Stimulated activated naive CD4-positive, alpha-beta T cell treated with Interleukin-2 at 50 U/mL for 16 hours (primary cell): ENCODE data around the gene SYNE2.
"Not testable (repeated sequence)": the region's sequence is repeated elsewhere in the genome, so short reads cannot be mapped to it uniquely, and the experiment has no call there.

Experiments used
- DNase-seq: peaks from one replicate; lab custom pipeline; 2025; lab: John Stamatoyannopoulos, UW

The SYNE2 gene

DNA sequence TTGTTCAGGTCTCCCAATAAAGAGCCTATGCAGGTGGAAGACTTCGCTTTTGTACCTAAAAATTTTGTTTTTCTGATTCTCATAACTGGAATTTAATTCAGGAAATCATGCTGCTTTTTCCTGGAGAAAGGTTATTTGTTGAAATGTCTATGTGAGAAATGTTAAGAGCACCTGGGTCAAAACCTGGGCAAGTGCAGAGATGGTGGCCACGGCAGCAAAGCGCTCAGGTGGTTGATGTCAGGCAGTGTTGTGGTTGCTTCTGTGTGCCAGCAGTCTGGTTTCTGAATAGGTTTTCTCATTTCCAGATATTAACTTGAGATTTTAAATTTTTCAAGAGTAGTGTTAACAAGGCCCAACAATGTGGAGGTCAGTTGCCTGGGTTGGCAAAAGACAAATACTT is 345.2 kb downstream of the SYNE2 start:
- no peak for DNase-seq

DNA sequence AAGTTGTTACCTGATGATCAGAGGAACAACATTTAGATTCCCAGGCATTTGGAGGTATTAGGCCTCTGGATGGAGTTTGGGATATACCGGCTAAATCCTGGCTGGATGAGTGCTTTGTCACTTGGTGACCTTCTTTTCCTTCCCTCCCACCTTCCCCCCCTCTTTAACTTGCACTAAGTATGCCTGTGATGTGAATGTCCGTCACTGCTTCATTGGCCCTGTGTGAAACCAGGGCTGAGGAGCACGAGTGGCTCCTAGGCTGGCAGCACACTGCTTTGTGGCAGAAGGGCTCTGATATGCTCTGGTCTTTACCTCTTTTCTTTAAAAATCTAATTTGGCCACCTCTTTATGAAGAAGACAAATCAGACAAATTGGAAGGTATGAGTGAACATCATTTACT is 345.7 kb downstream of the SYNE2 start:
- DNase-seq, result no peak

DNA sequence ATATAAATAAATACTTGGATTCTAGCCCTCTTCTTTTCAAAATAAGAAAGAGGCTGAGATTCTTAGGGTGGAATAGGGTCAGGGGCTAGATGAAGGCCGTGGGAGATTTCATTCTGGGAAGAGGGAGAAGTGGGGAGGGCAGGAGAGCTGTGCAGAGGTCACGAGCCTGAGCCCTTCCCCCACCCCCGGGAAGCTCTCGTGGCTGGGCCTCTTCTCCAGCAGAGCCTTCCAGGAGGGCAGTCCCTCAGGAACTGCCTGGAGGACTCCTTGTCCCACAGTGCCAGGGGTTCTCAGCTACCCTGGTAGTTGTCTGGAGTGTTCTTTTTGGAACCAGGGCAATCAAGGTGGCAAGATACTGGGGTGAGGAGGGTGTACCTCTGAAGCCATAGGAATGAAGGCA is 347.4 kb downstream of the SYNE2 start:
- no peak for DNase-seq

DNA sequence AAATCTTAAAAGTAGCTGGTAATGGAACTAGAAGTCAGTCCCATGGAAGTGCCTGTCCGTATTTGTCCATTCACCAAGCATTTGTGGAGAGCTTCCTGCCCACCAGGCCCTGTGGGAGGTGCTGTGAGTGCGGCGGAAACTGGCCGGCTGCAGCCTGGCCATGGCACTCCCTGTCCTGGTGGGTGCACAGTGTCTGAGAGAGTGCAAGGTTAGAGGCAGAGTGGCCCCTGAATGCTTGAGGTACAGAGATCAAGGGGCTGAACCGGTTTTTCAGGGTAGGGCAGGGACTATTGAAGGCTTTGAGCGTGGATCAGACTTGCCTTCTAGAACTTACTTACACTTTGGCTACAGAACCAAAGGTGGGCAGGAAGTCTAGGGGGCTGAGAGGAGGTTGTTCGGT is 348.5 kb downstream of the SYNE2 start:
- DNase-seq, result no peak

DNA sequence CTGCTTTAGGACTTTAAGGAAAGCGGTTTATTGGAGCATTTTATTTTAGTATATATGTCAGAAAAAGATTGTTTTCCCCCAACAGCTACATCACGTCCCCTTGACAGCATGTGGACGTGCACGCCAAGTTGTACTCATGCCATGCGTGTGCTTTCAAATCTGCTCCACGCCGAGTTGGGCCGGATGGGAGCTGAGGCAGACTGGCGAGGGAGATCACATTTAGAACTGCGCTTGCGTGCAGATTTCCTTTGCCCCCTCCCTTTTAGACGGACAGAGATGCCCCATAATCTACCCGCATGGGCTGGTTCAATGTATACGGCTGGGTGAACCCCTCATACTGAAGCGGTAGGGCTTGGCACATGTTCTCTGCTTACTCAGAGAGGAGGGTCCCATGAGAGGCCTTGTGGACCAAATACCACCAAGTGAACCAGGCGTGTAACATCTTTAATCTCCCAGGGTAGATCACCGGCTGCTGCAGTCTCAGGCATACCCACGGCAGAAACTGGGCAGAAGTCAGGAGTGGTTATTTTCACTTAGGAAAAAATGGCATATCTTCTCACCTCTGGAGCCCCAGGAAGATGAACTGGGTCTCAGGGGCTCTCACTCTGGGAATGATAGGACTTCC is 349.2 kb downstream of the SYNE2 start:
- no peak for DNase-seq

DNA sequence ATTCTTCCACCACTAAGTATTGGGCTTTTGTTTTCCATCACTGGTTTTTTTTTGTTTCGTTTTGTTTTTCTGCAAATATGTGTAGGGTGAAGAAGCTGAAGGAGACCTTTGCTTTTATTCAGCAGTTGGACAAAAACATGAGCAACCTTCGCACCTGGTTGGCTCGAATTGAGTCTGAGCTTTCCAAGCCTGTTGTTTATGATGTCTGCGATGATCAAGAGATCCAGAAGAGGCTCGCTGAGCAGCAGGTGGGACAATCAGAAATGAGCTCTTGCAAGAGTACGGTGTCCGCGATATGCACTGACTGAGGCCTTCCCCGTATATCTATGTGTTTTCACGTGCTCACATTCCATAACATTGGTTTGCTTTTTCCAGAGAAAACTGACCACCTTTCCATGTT is 349.9 kb downstream of the SYNE2 start:
- DNase-seq, result no peak

DNA sequence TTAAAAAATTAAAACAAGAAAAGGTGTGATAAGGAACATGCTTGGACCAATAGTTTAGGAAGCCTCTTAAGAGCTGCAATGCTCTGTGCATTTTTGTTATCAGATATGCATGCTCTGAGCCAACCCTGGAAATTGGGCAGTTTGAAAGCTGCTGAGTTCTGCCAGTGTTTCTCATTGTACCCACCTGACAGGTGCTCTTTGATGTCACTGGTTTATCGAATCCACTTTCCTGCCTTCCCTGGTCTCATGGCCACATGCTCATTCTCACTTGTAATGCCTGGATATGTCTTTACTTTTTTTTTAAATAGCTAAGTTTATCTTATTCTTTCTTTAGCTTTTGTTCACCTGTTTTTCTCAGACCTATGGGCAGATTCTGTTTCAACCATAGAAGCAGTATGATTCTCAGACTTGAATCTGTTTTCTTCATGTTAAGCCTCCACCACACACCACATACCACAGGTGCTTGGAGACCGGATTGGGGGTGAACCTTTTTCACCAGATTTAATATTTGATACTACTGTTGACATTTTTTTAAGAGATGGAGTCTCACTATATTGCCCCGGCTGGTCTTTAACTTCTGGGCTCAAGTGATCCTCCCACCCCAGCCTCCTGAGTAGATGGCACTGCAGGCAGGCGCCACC is 350.7 kb downstream of the SYNE2 start:
- no peak for DNase-seq

DNA sequence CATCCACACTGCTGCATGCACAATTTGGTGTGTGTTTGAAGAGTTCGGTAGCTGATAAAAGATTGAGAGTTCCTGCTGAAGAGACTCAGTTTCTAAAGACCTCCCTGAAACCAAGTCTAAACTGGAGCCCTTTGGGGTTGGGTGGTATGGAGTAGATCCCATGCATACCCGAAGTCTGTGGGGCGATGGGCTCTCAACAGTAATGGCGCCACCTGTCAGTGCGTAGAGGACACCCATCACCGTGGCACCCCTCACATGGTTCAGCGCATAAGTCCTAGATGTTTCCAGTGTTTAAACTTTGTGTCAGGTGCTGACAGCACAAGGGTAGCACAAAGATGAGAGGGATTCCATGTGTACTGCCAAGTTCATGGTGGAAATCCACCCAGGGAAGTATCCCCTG is 355.5 kb downstream of the SYNE2 start:
- DNase-seq, result no peak

DNA sequence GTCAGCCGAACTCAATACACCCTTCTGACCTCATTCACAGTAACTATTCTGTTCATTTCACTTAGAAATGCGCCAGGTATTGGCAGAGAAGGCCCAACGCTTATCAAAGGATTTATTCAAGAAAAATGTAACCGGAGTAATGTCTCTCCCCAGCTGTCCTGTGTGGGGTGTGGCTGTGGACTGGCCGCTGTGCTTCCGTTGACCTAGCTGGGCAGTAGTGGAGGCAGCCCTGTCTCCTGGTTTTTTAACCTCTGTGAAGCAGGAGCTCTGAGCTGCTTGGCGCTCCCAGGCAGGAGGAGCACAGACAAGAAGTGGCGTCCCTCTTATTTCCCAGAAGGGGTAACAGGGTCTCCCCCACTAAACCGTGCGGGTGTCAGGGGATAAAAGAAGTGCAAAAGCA is 356.2 kb downstream of the SYNE2 start:
- no peak for DNase-seq

DNA sequence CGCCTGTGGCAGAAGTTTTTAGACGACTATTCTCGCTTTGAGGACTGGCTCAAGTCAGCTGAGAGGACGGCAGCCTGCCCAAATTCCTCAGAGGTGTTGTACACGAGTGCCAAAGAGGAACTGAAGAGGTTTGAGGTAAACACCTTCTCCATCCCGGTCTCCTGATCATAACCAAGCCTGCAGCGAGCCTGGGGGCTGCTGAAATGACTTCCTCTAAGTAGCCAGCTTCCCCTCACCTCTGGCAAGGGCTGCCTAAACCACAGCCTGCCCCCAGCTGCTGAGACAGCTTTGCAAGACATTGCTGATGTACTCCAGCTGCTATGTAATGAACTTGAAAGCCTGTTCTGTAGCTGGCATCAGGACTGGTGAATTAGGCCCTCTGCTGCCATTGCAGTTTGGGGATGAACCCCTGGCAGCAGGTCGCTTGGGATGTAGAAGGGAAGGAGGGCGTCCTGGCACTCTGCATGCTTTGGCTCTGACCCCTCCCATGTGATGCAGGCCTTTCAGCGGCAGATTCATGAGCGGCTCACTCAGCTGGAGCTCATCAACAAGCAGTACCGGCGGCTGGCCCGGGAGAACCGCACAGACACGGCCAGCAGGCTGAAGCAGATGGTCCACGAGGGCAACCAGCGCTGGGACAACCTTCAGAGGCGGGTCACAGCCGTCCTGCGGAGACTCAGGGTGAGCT is 356.8 kb downstream of the SYNE2 start:
- DNase-seq, result no peak

DNA sequence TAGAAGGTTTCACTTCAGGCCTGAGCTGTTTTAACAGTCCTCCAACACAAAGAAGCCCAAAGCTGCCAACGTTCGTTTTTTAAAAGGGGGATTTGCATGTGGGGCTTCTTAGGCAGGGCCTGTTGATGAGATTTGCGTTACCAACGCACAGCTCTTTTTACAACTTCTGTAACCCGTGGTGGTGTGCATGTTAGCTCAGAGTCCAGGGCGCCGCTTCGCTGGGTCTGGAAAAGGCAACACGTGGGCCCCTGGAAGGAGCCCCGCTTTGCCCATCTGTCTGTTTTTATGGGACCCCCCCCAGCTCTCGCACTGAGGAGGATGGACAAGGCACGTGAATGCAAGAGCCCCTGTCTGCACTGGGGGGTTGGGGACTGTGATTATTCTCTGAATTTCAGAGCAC is 357.4 kb downstream of the SYNE2 start:
- no peak for DNase-seq

DNA sequence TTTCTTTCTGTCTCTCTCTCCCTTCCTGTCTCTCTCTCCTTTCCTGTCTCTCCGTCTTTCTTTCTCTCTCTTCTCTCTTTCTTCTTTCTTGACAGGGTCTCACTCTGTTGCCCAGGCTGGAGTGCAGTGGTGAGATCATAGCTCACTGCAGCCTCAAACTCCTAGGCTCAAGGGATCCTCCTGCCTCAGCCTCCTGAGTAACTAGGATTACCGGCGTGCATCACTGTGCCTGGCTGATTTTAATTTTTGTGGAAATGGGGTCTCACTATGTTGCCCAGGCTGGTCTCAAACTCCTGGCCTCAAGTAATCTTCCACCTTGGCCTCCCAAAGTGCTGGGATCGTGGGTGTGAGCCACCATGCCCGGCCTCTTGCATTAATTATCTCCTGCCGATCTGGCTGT is 358.1 kb downstream of the SYNE2 start:
- not testable (repeated sequence) for DNase-seq

DNA sequence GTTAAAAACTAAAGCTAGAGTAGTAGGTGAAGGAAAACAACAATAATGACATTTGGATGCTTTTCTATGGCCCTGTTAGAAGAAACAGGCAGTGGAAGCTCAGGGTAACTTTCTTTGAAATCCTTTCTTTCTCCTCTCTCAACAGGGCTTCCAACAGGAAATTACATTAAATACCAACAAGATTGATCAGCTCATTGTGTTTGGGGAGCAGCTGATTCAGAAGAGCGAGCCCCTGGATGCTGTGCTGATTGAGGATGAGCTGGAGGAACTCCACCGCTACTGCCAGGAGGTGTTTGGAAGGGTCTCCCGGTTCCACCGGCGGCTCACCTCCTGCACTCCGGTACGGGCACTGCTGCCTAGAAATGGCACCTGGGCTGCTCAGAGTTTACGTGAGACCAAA is 359.9 kb downstream of the SYNE2 start:
- DNase-seq, result no peak

DNA sequence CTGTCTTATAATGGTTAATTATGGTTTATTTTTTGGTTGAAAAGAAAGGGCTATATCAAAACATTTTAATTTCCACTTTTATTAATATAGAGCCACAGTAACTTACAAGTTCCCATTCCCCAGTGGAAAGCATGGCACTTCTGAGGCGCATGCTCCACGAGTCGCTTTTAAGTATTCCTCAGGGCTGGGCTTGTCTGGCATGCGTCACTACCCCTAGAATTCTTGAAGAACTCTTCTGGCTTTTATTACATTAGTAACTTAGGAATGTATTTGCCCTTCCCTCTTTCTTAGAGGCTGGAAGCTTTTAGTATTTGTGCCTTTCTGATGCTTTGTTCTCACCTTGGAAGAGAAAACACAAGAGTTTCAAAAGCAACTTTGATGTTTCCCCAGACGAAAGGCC is 360.3 kb downstream of the SYNE2 start:
- no peak for DNase-seq

DNA sequence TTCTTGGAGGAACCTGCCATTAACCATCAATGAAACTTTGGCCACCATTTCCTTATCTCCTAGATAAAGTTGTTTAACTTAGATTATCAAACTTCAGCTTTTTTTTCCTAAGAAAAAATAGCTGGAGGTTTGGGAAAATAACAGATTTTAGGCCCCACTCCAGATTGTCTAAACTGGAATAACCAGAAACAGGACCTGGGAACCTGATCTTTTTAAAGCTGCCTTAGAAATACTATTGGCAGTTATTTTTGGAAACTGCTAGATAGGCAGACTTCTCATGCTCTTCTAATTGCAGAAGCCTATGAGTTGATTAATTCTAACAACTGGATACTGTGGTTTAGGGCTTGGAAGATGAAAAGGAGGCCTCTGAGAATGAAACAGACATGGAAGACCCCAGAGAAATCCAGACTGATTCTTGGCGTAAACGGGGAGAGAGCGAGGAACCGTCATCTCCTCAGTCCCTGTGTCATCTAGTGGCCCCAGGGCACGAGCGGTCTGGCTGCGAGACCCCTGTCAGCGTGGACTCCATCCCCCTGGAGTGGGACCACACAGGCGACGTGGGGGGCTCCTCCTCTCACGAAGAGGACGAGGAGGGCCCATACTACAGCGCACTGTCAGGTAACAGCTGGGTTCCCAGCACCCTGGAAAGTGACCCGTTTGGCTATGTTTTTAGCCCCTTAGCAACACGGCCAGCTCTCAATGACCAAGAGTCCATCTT is 361.2 kb downstream of the SYNE2 start:
- no peak for DNase-seq

DNA sequence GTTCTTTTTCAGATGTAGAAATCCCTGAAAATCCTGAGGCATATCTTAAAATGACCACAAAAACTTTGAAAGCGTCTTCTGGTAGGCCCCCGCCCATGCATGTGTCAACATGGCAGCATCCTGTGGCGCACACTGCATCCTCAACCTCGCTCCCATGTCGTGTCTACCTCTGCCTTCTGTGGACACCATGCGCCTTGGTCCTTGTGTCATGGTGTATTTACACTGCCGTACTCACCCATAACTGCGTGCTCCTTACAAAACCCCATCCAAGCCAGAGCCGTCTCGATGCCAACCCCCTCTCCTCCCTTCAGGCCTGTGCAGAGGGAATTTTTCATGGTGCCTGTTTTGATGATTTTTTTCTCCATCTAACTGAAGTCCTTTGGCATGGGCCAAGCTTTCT is 362.5 kb downstream of the SYNE2 start:
- no peak for DNase-seq

DNA sequence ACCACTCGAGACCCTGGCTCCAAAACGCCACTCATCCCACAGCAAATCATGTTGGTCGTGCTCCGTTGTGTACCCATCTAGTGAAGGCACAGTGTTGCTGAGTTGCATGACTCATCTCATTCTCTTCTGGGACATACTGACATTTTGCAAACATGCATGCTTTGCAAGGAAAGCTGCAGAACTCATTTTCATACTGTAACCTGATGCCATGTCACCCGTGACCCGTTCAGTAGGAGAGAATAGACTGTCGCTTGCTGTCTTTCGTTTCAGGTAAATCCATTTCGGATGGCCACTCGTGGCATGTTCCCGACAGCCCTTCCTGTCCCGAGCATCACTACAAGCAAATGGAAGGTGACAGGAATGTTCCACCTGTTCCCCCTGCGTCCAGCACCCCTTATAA is 363.2 kb downstream of the SYNE2 start:
- DNase-seq, result no peak

DNA sequence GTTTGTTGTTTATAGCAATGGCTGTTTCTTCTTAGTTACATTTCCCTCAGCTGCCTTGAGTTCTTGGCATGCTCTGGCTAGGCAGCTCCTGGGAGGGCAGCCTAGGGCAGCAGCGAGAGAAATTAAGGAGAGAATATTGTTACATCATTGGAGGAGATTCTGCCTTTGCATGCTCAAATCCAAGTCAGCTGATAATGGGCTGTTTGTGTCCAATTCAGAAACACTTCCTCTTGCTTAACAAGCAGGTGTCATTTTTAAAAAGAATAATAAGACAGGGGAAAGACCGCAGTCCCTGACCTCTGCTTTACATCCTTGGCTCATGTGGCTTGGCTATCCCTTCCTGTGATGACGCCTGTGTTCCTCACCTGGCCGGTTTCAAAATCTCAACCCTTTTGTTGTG is 364.5 kb downstream of the SYNE2 start:
- DNase-seq, result no peak

DNA sequence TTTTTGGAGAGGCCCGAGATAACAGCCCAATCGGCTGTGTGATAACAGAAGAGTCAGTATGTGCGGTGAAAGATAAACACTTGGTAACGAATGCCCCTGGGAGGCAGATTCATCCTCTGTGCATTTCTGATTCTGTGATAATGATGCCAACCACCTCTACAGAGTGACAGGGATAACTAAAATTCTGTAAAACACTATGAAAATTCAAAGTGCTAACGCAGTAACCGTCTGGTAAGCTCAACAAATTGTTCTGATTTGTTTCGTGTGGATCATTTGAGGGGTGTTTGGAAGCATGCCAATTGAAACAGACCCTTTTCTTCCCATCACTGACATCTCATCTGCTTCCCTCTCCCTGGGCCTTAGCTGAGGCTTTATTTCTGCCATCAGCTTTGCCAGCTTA is 365.0 kb downstream of the SYNE2 start:
- DNase-seq, result no peak

DNA sequence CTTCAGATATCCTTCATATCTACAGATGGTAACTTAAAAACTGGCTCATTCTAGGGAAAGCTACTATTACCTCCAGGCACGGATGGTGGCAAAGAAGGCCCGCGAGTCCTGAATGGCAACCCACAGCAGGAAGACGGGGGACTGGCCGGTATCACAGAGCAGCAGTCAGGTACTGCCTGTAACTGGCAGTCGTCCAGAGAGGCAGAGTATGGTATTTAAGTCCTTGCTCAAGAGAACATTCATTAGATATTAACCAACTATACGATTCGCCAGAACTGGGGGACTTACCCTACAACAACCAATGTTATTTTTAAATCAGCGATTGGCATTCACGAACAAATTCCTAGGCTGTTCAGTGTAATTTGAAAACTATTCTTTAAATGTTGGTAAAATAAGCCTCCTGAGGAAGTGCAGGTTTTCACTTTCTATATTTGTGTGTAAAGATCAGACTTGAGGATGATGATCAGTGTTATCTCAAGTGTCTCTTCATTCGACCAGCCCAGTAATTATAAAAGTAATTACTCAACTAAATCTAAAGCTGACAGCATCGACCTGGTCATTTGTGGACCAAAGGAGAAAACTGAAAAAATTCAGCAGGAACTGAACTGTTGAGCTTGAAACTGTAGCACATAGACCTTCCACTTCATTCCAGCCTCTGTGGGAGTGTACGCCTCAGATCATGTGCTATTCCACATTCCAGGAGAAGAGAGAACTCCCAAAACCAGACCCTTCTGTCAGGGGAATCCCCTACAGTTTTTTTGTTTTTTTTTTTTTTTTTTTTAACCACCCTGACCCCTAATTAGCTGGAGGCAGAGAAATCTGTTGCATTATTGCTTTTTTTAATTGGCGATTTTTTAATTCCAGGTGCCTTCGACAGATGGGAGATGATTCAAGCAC is 365.8 kb downstream of the SYNE2 start:
- no peak for DNase-seq

DNA sequence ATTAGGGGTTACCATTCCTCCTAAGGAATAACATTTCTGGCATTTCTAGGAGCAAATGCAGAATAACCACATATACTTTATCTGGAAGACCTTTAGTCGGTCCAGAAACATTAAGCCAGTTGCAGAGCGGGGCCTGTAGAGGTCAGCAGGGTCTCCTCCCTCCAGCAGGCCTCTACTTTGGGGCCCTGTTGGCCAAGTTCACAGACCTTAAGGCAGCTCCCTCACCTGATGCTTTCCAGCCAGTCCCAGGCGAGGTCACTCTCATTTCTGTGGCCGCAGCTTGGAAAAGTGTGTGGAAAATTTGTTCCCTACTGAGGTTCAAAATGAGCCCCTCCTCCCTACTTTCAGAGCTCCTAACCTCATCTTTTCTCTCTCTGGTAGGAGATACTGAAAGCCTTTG is 367.3 kb downstream of the SYNE2 start:
- DNase-seq, result no peak

DNA sequence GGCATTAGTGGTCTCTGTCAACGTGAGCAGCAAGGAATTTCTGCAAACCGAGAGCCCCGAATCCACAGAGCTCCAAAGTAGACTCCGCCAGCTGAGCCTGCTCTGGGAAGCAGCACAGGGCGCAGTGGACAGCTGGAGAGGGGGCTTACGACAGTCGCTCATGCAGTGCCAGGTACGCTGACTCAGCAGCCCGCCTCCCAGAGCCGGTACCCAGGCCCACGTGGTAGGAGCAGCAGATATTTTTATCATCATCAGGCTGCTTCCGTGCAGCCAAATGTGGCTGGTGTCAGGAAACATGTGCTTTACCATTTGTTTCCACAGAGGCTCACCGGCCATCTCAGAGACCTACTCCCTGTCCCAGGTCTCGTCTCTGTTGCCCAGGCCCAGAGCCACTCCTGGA is 367.7 kb downstream of the SYNE2 start:
- DNase-seq, result no peak
